ENCODE measurements around the gene PRMT7.

Gene PRMT7

GRCh38 chr16:68396481-68396880 lies 85.7 kb downstream of the PRMT7 start:
- FAIRE-seq (peak; percentile 91), DNase-seq (ENCODE audit: insufficient read length) (no peak)
- TF ChIP-seq TAF1 (IDR thresholded peaks at IDR 0.05; ENCODE audit: borderline replicate concordance, low read depth, low read length) (no peak), POLR2A (IDR thresholded peaks at IDR 0.05; ENCODE audit: low read depth, low read length) (no peak), POLR2AphosphoS5 (IDR thresholded peaks at IDR 0.05; ENCODE audit: low read depth, low read length) (no peak)

- no peak for FAIRE-seq
- DNase-seq (ENCODE audit: insufficient read length): no peak
- TF ChIP-seq POLR2A (IDR thresholded peaks at IDR 0.05; ENCODE audit: low read depth, low read length) (no peak), TAF1 (IDR thresholded peaks at IDR 0.05; ENCODE audit: borderline replicate concordance, low read depth, low read length) (no peak)
Observed at GRCh38 chr16:68397710-68398201, 86.9 kb downstream of the PRMT7 start.

- DNase-seq (ENCODE audit: insufficient read length): no peak
- no peak for TF ChIP-seq POLR2AphosphoS5 (IDR thresholded peaks at IDR 0.05; ENCODE audit: low read depth, low read length)
- TF ChIP-seq TAF1 (IDR thresholded peaks at IDR 0.05; ENCODE audit: borderline replicate concordance, low read depth, low read length): no peak
- no peak for TF ChIP-seq POLR2A (IDR thresholded peaks at IDR 0.05; ENCODE audit: low read depth, low read length)
- FAIRE-seq: no peak
Observed at GRCh38 chr16:68399456-68399855, 88.6 kb downstream of the PRMT7 start.

GRCh38 chr16:68400083-68400923 lies 89.5 kb downstream of the PRMT7 start:
- FAIRE-seq (no peak), DNase-seq (ENCODE audit: insufficient read length) (no peak)
- TF ChIP-seq POLR2AphosphoS5 (IDR thresholded peaks at IDR 0.05; ENCODE audit: low read depth, low read length): no peak
- no peak for TF ChIP-seq TAF1 (IDR thresholded peaks at IDR 0.05; ENCODE audit: borderline replicate concordance, low read depth, low read length)

- FAIRE-seq (no peak), DNase-seq (ENCODE audit: insufficient read length) (no peak)
- no peak for TF ChIP-seq POLR2AphosphoS5 (IDR thresholded peaks at IDR 0.05; ENCODE audit: low read depth, low read length)
Observed at GRCh38 chr16:68400924-68401460, 90.2 kb downstream of the PRMT7 start.

GRCh38 chr16:68401871-68402747 lies 91.3 kb downstream of the PRMT7 start:
- FAIRE-seq: no peak
- TF ChIP-seq POLR2AphosphoS5 (IDR thresholded peaks at IDR 0.05; ENCODE audit: low read depth, low read length) (no peak), TAF1 (IDR thresholded peaks at IDR 0.05; ENCODE audit: borderline replicate concordance, low read depth, low read length) (no peak)
- DNase-seq (ENCODE audit: insufficient read length): no peak

DNA sequence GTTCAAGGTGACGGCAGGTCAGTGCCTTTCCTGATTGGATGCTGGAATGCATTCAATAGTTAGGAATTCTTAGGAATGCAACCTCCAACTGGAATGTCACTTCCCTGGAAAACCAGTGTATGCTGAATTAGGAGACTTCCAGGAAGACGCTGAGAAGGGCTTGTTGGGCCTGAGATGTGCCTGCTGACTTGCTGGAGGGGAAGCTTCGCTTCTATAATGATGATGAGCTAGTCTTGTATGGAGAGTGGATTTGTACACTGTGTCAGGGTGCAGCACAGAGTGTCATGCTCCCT lies 91.9 kb downstream of the PRMT7 start:
- DNase-seq (ENCODE audit: insufficient read length): no peak
- no peak for FAIRE-seq
- TF ChIP-seq POLR2AphosphoS5 (IDR thresholded peaks at IDR 0.05; ENCODE audit: low read depth, low read length) (no peak), POLR2A (IDR thresholded peaks at IDR 0.05; ENCODE audit: low read depth, low read length) (no peak), TAF1 (IDR thresholded peaks at IDR 0.05; ENCODE audit: borderline replicate concordance, low read depth, low read length) (no peak)

DNA sequence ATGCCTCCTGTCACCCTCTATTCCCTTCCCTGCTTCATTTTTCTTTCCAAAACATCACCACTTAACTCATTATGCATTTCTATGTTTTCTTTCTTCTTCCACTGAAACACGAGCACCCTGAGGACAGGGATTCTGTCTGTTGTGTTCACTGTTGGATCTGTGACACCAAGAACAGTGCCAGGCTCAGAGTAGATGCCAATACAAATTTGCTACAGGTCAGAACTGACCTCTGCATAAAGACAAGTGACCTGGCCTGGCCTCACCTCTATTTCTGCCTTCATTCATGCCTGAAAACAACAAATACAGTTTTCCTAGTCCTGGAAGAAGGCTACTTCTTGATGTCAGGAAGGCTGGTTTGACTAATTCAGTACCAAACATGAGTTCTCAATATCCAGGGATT lies 92.4 kb downstream of the PRMT7 start:
- FAIRE-seq (no peak), DNase-seq (ENCODE audit: insufficient read length) (no peak)
- no peak for TF ChIP-seq TAF1 (IDR thresholded peaks at IDR 0.05; ENCODE audit: borderline replicate concordance, low read depth, low read length)
- TF ChIP-seq POLR2A (IDR thresholded peaks at IDR 0.05; ENCODE audit: low read depth, low read length): no peak
- no peak for TF ChIP-seq POLR2AphosphoS5 (IDR thresholded peaks at IDR 0.05; ENCODE audit: low read depth, low read length)

GRCh38 chr16:68403704-68404103 lies 92.9 kb downstream of the PRMT7 start:
- no peak for DNase-seq (ENCODE audit: insufficient read length)

DNA sequence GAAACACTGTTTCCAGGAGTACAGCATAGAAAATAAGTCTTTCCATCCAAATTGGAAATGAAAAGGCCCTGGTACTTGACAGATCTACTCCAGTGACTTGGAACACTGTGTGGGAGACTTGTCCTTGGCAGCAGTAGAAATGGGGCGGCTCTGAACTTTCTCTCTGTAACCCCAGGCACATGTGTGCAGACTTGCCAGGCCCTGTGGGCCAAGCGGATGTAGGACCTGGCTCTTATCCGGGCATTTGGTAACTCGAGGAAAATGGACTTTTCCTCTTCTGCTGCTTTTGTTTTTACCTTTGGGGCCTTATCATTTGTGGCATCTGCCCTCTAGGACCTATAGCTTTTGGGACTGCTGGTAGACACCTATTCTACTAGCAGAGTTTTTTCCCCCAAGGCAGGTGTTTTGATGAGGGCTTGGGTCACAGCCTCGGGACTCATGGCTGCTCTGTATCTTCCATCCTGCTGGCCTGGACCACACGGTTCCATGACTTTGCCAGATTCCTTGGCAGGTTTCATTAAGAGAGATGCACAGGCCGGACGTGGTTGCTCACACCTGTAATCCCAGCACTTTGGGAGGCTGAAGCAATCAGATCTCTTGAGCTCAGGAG lies 94.0 kb downstream of the PRMT7 start:
- TF ChIP-seq POLR2A (IDR thresholded peaks at IDR 0.05; ENCODE audit: low read depth, low read length): no peak
- TF ChIP-seq POLR2AphosphoS5 (IDR thresholded peaks at IDR 0.05; ENCODE audit: low read depth, low read length): no peak
- TF ChIP-seq TAF1 (IDR thresholded peaks at IDR 0.05; ENCODE audit: borderline replicate concordance, low read depth, low read length): no peak
- FAIRE-seq: no peak
- DNase-seq (ENCODE audit: insufficient read length): no peak

More at GRCh38 chr16:68403704-68404103, 92.9 kb downstream of the PRMT7 start:
- FAIRE-seq: no peak
- TF ChIP-seq POLR2A (IDR thresholded peaks at IDR 0.05; ENCODE audit: low read depth, low read length): no peak
- no peak for TF ChIP-seq TAF1 (IDR thresholded peaks at IDR 0.05; ENCODE audit: borderline replicate concordance, low read depth, low read length)
- TF ChIP-seq POLR2AphosphoS5 (IDR thresholded peaks at IDR 0.05; ENCODE audit: low read depth, low read length): no peak

GRCh38 chr16:68406458-68407152 lies 95.8 kb downstream of the PRMT7 start:
- FAIRE-seq (no peak), DNase-seq (ENCODE audit: insufficient read length) (no peak)
- TF ChIP-seq POLR2AphosphoS5 (IDR thresholded peaks at IDR 0.05; ENCODE audit: low read depth, low read length) (no peak), TAF1 (IDR thresholded peaks at IDR 0.05; ENCODE audit: borderline replicate concordance, low read depth, low read length) (no peak)
